CD4-positive, alpha-beta T cell treated with Interleukin-17A for 4 hours (primary cell): ENCODE data around the gene VPS9D1.

Experiments used
- DNase-seq: peaks from one replicate; pipeline ENCODE4 v3.0.0-alpha.2; 2020; ENCODE audit warnings: mixed read lengths

The VPS9D1 gene

DNA sequence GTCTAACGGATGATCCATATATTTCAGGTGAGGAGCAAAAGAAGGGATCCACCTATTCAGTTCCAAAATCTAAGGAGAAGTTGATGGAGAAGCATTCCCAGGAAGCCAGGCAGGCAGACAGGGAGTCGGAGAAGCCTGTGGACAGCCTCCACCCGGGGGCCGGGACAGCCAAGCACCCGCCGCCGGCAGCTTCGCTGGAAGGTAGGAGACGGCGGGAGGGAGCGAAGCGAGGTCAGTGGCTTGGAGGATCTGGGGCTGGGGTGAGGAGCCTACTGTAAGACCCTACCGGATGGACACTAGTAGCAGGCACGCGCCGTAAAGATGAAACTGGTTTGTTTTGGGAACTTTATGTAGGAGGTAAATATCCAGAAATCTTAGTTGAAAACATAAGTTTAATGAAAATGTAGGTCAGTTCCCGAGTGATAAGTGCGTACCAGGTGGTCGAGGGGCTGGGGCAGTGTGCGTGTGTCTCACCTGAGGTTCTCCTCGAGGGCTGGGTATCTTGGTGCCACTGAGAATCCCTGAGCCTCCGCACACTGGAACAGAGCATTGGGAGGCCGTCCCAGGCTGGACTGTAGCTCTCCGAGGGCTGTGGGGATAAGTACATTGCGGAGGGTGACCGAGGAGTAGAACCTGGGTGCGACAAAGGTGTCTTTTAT lies 62.3 kb downstream of the VPS9D1 start:
- DNase-seq: peak; percentile 16

DNA sequence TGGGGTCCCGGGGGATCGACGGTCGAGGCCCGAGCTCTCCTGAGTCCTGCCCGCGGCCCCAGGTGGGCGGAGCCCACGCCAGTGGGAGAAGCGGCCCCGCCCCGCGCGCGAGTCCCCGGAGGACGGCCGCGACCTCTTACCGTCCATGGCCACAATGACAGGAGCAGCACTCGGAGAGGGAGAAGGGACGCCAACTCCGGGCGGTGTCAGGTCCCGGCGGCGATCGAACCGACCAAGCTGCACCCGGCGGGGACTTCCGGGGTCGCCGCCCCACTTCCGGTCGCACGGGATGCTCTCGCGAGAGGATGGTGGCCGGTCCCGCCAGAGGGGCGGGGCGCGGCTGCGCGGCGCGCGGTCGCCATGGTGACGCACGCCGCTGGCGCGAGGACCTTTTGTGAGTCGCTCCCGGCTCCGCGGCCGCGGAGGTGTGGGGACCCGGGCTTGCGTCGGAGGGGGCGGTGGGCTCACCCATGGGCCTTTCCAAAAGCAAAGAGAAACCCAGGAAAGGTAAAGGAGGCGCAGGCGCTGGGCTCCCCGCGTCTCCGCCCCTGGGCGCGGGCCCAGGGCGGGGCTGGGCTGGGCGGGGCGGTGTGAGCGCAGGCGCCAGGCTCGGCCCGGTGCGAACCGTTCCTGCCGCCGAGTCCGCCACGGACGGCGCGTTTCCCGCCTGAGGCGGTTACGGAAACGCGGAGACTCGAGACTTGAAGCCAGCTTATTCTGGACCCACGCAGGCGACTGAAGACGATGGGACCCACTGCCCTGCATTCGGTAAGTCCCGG lies 63.1 kb downstream of the VPS9D1 start, which contains the start of the genes CHMP1A and SPATA33:
Gene CHMP1A, minus strand, starts transcription at position 267 of the 779 bp plus-strand sequence. Its CDS starts 120 bp downstream, at position 147.
Gene SPATA33, plus strand, starts transcription at position 395 of the 779 bp plus-strand sequence. Its CDS starts 76 bp downstream, at position 471.
- peak; percentile 93 for DNase-seq
